ENCODE measurements around the gene SCGB1A1. TPM values are rescaled to one million over a fixed set of nuclear protein-coding genes. Genes with fewer than 3 reads are reported as not detected.
A peak's percentile ranks its signal among the peaks of the same experiment; 100 is the strongest.
"Not testable (repeated sequence)": the region's sequence is repeated elsewhere in the genome, so short reads cannot be mapped to it uniquely, and the experiment has no call there.

The SCGB1A1 gene
- not detected in 2 replicates for total RNA-seq

- DNase-seq = no peak
Observed at GRCh38 chr11:62418733-62419132, at the start of gene SCGB1A1. SCGB1A1 (plus strand) TSS chr11:62419033; CDS start chr11:62419096, 63 bp downstream.

GRCh38 chr11:62370743-62371440, 47.9 kb upstream of the SCGB1A1 start:
- no peak for DNase-seq

GRCh38 chr11:62372871-62373270, 46.0 kb upstream of the SCGB1A1 start:
- no peak for DNase-seq

- no peak for DNase-seq
Observed at GRCh38 chr11:62373464-62374119, 45.2 kb upstream of the SCGB1A1 start.

- DNase-seq = no peak
Observed at GRCh38 chr11:62374801-62375200, 44.0 kb upstream of the SCGB1A1 start.

- peak; percentile 80 for DNase-seq
Observed at GRCh38 chr11:62378459-62379063, 40.3 kb upstream of the SCGB1A1 start.

- not testable (repeated sequence) for DNase-seq
Observed at GRCh38 chr11:62379586-62379985, 39.2 kb upstream of the SCGB1A1 start.

- peak; percentile 81 for DNase-seq
Observed at GRCh38 chr11:62380821-62381245, 38.0 kb upstream of the SCGB1A1 start.

- DNase-seq = no peak
Observed at GRCh38 chr11:62383822-62384221, 35.0 kb upstream of the SCGB1A1 start.

- DNase-seq = not testable (repeated sequence)
Observed at GRCh38 chr11:62386083-62386482, 32.8 kb upstream of the SCGB1A1 start.

GRCh38 chr11:62387381-62387780, 31.5 kb upstream of the SCGB1A1 start:
- DNase-seq = no peak

GRCh38 chr11:62388999-62389398, 29.8 kb upstream of the SCGB1A1 start:
- no peak for DNase-seq

- no peak for DNase-seq
Observed at GRCh38 chr11:62390237-62390636, 28.6 kb upstream of the SCGB1A1 start.

GRCh38 chr11:62390722-62391121, 28.1 kb upstream of the SCGB1A1 start:
- DNase-seq = no peak

- no peak for DNase-seq
Observed at GRCh38 chr11:62391642-62392425, 27.0 kb upstream of the SCGB1A1 start.

- no peak for DNase-seq
Observed at GRCh38 chr11:62392506-62392905, 26.3 kb upstream of the SCGB1A1 start.

GRCh38 chr11:62393061-62393611, 25.7 kb upstream of the SCGB1A1 start:
- peak; percentile 15 for DNase-seq

GRCh38 chr11:62393735-62394134, 25.1 kb upstream of the SCGB1A1 start:
- no peak for DNase-seq

GRCh38 chr11:62394825-62395538, 23.9 kb upstream of the SCGB1A1 start:
- peak; percentile 91 for DNase-seq

- DNase-seq = no peak
Observed at GRCh38 chr11:62395885-62396551, 22.8 kb upstream of the SCGB1A1 start.

All from dermis blood vessel endothelial cell (primary cell).